Hematopoietic multipotent progenitor cell treated with erythropoietin and hydrocortisone succinate and interleukin-3 and kit ligand, for 17 days (in vitro differentiated cells): ENCODE data around the gene DMD.
"Not testable (repeated sequence)": the region's sequence is repeated elsewhere in the genome, so short reads cannot be mapped to it uniquely, and the experiment has no call there.

Source experiments
- DNase-seq: peaks from one replicate; pipeline ENCODE4 v3.0.0-alpha.2; 2015; ENCODE audit warnings: low spot score

Gene DMD

GRCh38 chrX:33211356-33212260, at the start of gene DMD:
Gene DMD, minus strand, starts transcription at chrX:33211549. Its CDS starts 237 bp downstream, at chrX:33211312.
- no peak for DNase-seq

- DNase-seq, result no peak
Measured at GRCh38 chrX:33252306-33252825, 41.0 kb upstream of the DMD start.

- no peak for DNase-seq
Measured at GRCh38 chrX:33218819-33219218, 7.5 kb upstream of the DMD start.

GRCh38 chrX:33210156-33210555, 1.2 kb downstream of the DMD start:
- DNase-seq, result no peak

- DNase-seq, result no peak
Measured at GRCh38 chrX:33207056-33207455, 4.3 kb downstream of the DMD start.

GRCh38 chrX:33205321-33205720, 6.0 kb downstream of the DMD start:
- no peak for DNase-seq

GRCh38 chrX:33204889-33205288, 6.5 kb downstream of the DMD start:
- DNase-seq, result no peak

GRCh38 chrX:33198561-33199279, 12.6 kb downstream of the DMD start:
- no peak for DNase-seq

GRCh38 chrX:33195698-33196097, 15.7 kb downstream of the DMD start:
- DNase-seq, result no peak

- no peak for DNase-seq
Measured at GRCh38 chrX:33194876-33195433, 16.4 kb downstream of the DMD start.

- no peak for DNase-seq
Measured at GRCh38 chrX:33194289-33194688, 17.1 kb downstream of the DMD start.

- no peak for DNase-seq
Measured at GRCh38 chrX:33190016-33190415, 21.3 kb downstream of the DMD start.

- DNase-seq, result no peak
Measured at GRCh38 chrX:33188881-33189280, 22.5 kb downstream of the DMD start.

GRCh38 chrX:33188286-33188685, 23.1 kb downstream of the DMD start:
- DNase-seq, result no peak

- not testable (repeated sequence) for DNase-seq
Measured at GRCh38 chrX:33184803-33185202, 26.5 kb downstream of the DMD start.

GRCh38 chrX:33183361-33183760, 28.0 kb downstream of the DMD start:
- no peak for DNase-seq

- no peak for DNase-seq
Measured at GRCh38 chrX:33178690-33179089, 32.7 kb downstream of the DMD start.

- DNase-seq, result no peak
Measured at GRCh38 chrX:33178218-33178617, 33.1 kb downstream of the DMD start.

GRCh38 chrX:33175201-33175600, 36.1 kb downstream of the DMD start:
- no peak for DNase-seq

GRCh38 chrX:33171041-33171440, 40.3 kb downstream of the DMD start:
- DNase-seq, result no peak

GRCh38 chrX:33161829-33162228, 49.5 kb downstream of the DMD start:
- no peak for DNase-seq

GRCh38 chrX:33160273-33160672, 51.1 kb downstream of the DMD start:
- DNase-seq, result no peak
